ENCODE data around the gene SPTY2D1.

The SPTY2D1 gene

GRCh38 chr11:18563090-18563730, 70.9 kb downstream of the SPTY2D1 start:
- no peak for DNase-seq (ENCODE audit: low read depth in 2 of 2)
